ENCODE measurements around the gene ZNF324.
"Not testable (repeated sequence)": the region's sequence is repeated elsewhere in the genome, so short reads cannot be mapped to it uniquely, and the experiment has no call there.

The ZNF324 gene

GRCh38 chr19:58471736-58472135, 4.9 kb downstream of the ZNF324 start:
- DNase-seq (ENCODE audit: low spot score) = no peak

- no peak for DNase-seq (ENCODE audit: low spot score)
These were observed 6.9 kb downstream of the ZNF324 start for GRCh38 chr19:58473775-58474174.

- DNase-seq (ENCODE audit: low spot score) = no peak
These were observed 7.6 kb downstream of the ZNF324 start for GRCh38 chr19:58474291-58474996.

- no peak for DNase-seq (ENCODE audit: low spot score)
These were observed 8.3 kb downstream of the ZNF324 start for GRCh38 chr19:58474997-58475713.

GRCh38 chr19:58475714-58476497, 9.0 kb downstream of the ZNF324 start, which contains the start of gene ZNF446:
Gene ZNF446, plus strand, starts transcription at chr19:58476352. Its CDS starts 867 bp downstream, at chr19:58477219.
- DNase-seq (ENCODE audit: low spot score) = peak; percentile 98

- DNase-seq (ENCODE audit: low spot score) = peak; percentile 55
These were observed 9.7 kb downstream of the ZNF324 start for GRCh38 chr19:58476498-58477015.

GRCh38 chr19:58477130-58477529, 10.2 kb downstream of the ZNF324 start:
- DNase-seq (ENCODE audit: low spot score) = no peak

- DNase-seq (ENCODE audit: low spot score) = no peak
These were observed 11.0 kb downstream of the ZNF324 start for GRCh38 chr19:58477871-58478270.

- no peak for DNase-seq (ENCODE audit: low spot score)
These were observed 12.4 kb downstream of the ZNF324 start for GRCh38 chr19:58479303-58479702.

- no peak for DNase-seq (ENCODE audit: low spot score)
These were observed 13.0 kb downstream of the ZNF324 start for GRCh38 chr19:58479736-58480480.

- no peak for DNase-seq (ENCODE audit: low spot score)
These were observed 13.6 kb downstream of the ZNF324 start for GRCh38 chr19:58480481-58480830.

- DNase-seq (ENCODE audit: low spot score) = no peak
These were observed 14.0 kb downstream of the ZNF324 start for GRCh38 chr19:58480831-58481230.

- no peak for DNase-seq (ENCODE audit: low spot score)
These were observed 15.5 kb downstream of the ZNF324 start for GRCh38 chr19:58482372-58482771.

- DNase-seq (ENCODE audit: low spot score) = no peak
These were observed 16.9 kb downstream of the ZNF324 start for GRCh38 chr19:58483776-58484175.

- DNase-seq (ENCODE audit: low spot score) = not testable (repeated sequence)
These were observed 17.5 kb downstream of the ZNF324 start for GRCh38 chr19:58484349-58484748.

- no peak for DNase-seq (ENCODE audit: low spot score)
These were observed 24.5 kb downstream of the ZNF324 start for GRCh38 chr19:58491393-58491792.

- DNase-seq (ENCODE audit: low spot score) = no peak
These were observed 25.4 kb downstream of the ZNF324 start for GRCh38 chr19:58492265-58492664.

GRCh38 chr19:58497634-58498170, 30.8 kb downstream of the ZNF324 start:
- no peak for DNase-seq (ENCODE audit: low spot score)

GRCh38 chr19:58498316-58499020, 31.6 kb downstream of the ZNF324 start:
- DNase-seq (ENCODE audit: low spot score) = no peak

GRCh38 chr19:58499021-58499927, 32.4 kb downstream of the ZNF324 start:
- peak; percentile 99 for DNase-seq (ENCODE audit: low spot score)

Data from RKO (cell line).